Fibroblast of skin of back (primary cell): Measurements from ENCODE around the gene WNT7A.

Experiments
- DNase-seq: peaks from one replicate; pipeline ENCODE4 v3.0.0-alpha.2; 2013

Gene WNT7A

GRCh38 chr3:13767896-13768295 is 112.0 kb downstream of the WNT7A start:
- no peak for DNase-seq

DNA sequence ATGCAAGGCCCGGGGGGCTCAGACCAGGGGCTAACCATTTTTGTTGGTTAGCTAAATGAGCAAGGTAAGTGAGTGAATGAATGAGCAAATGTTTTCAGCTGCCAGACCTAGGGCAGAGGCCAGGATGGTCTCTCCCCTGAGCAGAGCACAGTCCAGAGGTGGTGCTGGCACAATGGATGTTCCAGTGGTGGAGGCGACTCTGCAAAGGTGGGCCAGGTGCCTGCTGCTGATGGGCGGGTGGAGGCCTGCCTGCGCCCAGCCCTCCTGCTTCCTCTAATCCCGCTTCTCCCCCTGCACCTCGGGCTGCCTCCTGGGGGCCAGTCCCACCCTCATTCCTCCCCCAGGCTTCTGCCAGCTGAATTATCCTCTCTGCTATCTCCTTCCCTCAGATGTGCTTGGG is 112.8 kb downstream of the WNT7A start:
- no peak for DNase-seq
